GM18507 (cell line): ENCODE data around the gene DLG1.

ENCODE experiments used
- DNase-seq: peaks from one replicate; pipeline ENCODE4 v3.0.0; 2011; ENCODE audit warnings: low read depth; ENCODE audit not compliant: insufficient read length; ENCODE audit errors: extremely low spot score
- FAIRE-seq: peaks from 2 replicates; lab custom pipeline; 2011; peaks lifted over from hg19 to GRCh38; lab: Jason Lieb, UNC

DLG1 gene

GRCh38 chr3:197027151-197027895 is 271.1 kb downstream of the DLG1 start:
- FAIRE-seq = no peak

GRCh38 chr3:197026481-197026866 is 271.9 kb downstream of the DLG1 start:
- FAIRE-seq (no peak), DNase-seq (no peak)

More at GRCh38 chr3:197027151-197027895, 271.1 kb downstream of the DLG1 start:
- no peak for DNase-seq

- FAIRE-seq (no peak), DNase-seq (no peak)
Observed at GRCh38 chr3:197025736-197026480, 272.5 kb downstream of the DLG1 start.

- no peak for DNase-seq
- FAIRE-seq = no peak
Observed at GRCh38 chr3:197024881-197025735, 273.3 kb downstream of the DLG1 start.

GRCh38 chr3:197023998-197024651 is 274.3 kb downstream of the DLG1 start:
- FAIRE-seq (no peak), DNase-seq (no peak)

GRCh38 chr3:197023241-197023997 is 275.0 kb downstream of the DLG1 start:
- FAIRE-seq = peak; percentile 92
- peak; percentile 40 for DNase-seq

GRCh38 chr3:197022405-197023231 is 275.8 kb downstream of the DLG1 start:
- no peak for DNase-seq
- FAIRE-seq = no peak

GRCh38 chr3:197021729-197022404 is 276.5 kb downstream of the DLG1 start:
- DNase-seq (no peak), FAIRE-seq (no peak)

GRCh38 chr3:197021231-197021630 is 277.2 kb downstream of the DLG1 start:
- no peak for DNase-seq
- FAIRE-seq = no peak

GRCh38 chr3:197019535-197019934 is 278.9 kb downstream of the DLG1 start:
- DNase-seq (no peak), FAIRE-seq (no peak)

GRCh38 chr3:197019021-197019420 is 279.4 kb downstream of the DLG1 start:
- no peak for DNase-seq
- no peak for FAIRE-seq

- FAIRE-seq = no peak
- DNase-seq = no peak
Observed at GRCh38 chr3:197017003-197017402, 281.4 kb downstream of the DLG1 start.

- DNase-seq (no peak), FAIRE-seq (no peak)
Observed at GRCh38 chr3:197015790-197016736, 282.3 kb downstream of the DLG1 start.

GRCh38 chr3:197014942-197015575 is 283.4 kb downstream of the DLG1 start:
- DNase-seq = no peak
- no peak for FAIRE-seq

GRCh38 chr3:197014024-197014423 is 284.4 kb downstream of the DLG1 start:
- no peak for FAIRE-seq
- DNase-seq = no peak

GRCh38 chr3:197012540-197012883 is 285.9 kb downstream of the DLG1 start:
- FAIRE-seq (no peak), DNase-seq (no peak)
